Ascending aorta (tissue), 2 donors: Measurements from ENCODE around the gene ENPP3. TPM values are rescaled to one million over a fixed set of nuclear protein-coding genes. Genes with fewer than 3 reads are reported as not detected.

ENCODE experiments used
- DNase-seq, 2 donors: peaks; one replicate each; pipeline ENCODE4 v3.0.0-alpha.2; 2019; ENCODE audit warnings: low spot score in 2 of 2
- H3K27ac ChIP-seq, 2 donors: fragments of 200-600 bp; sonication (generic); one replicate each; pipeline ENCODE4 v1.5.1; 2016 to 2017; ENCODE audit warnings: mild to moderate bottlenecking in 1 of 2
- H3K27me3 ChIP-seq: fragments of 200-600 bp; sonication (generic); one replicate; pipeline ENCODE4 v1.5.1; 2017
- H3K36me3 ChIP-seq, 2 donors: fragments of 200-600 bp; sonication (generic); one replicate each; pipeline ENCODE4 v1.5.1; 2016
- H3K4me1 ChIP-seq, 2 donors: fragments of 200-600 bp; sonication (generic); one replicate each; pipeline ENCODE4 v1.5.1; 2016 to 2017; ENCODE audit warnings: mild to moderate bottlenecking in 1 of 2
- H3K4me3 ChIP-seq, 2 donors: fragments of 200-600 bp; sonication (generic); one replicate each; pipeline ENCODE4 v1.5.1; 2016 to 2017; ENCODE audit warnings: mild to moderate bottlenecking in 1 of 2
- H3K9me3 ChIP-seq, 2 donors: fragments of 200-600 bp; sonication (generic); one replicate each; pipeline ENCODE4 v1.5.1; 2016
- CTCF ChIP-seq, 3 experiments: fragments of 200-600 bp in 2 of 3; fragments of 450-650 bp in 1 of 3; sonication (generic) in 2 of 3; IDR thresholded peaks; one replicate each; pipeline ENCODE4 v1.5.1; 2016 to 2019; ENCODE audit warnings: antibody characterized with exemption in 3 of 3, mild to moderate bottlenecking in 1 of 3, moderate library complexity in 1 of 3
- intact Hi-C: fragments of 100-400 bp; cut with DNase I; formaldehyde crosslinking; loops from one replicate; pipeline ENCODE4 v1.15.1; 2023
- total RNA-seq: library from RNA; depleted of rRNA; stranded (reverse); fragments of >200 nt; gene quantifications from one replicate; pipeline ENCODE4 v1.1.0, GENCODE V29; 2016

The ENPP3 gene
- total RNA-seq, 1 donor from 2014 or later = not detected

GRCh38 chr6:131627724-131628682 is 9.1 kb upstream of the ENPP3 start, which contains the start of gene MED23:
Gene MED23 (minus strand): TSS chr6:131628242. CDS start chr6:131628049, 193 bp downstream.
- Histone ChIP-seq H3K27ac (peak within 1 kb of the TSS; percentile 68 to 72), H3K27me3 (no peaks in the 10 kb centered on the region), H3K4me3 (peak within 1 kb of the TSS; percentile 86 to 89), H3K4me1 (peaks cover 0 to 20% of the 10 kb centered on the region in 2 donors), H3K9me3 (no peaks in the 10 kb centered on the region), H3K36me3 (peaks cover 9 to 21% of the 10 kb centered on the region in 2 donors)
- DNase-seq = peak; percentile 67 to 96
- intact Hi-C loops = loop anchor here (5.0 to 10.0 kb wide), 2 partner anchors 179 to 867 kb away; partner anchors contain the start of gene ENPP1
- TF ChIP-seq CTCF (IDR thresholded peaks at IDR 0.05) = peak; percentile 81 to 99 (median 99)

- peaks cover 0 to 20% of the 10 kb centered on the region in 2 donors for H3K4me1 ChIP-seq
- H3K36me3 ChIP-seq = peaks cover 9 to 14% of the 10 kb centered on the region in 2 donors
- H3K27me3 ChIP-seq = no peaks in the 10 kb centered on the region
- no peaks in the 10 kb centered on the region for H3K9me3 ChIP-seq
- intact Hi-C loops = loop anchor here (5.0 to 10.0 kb wide), 2 partner anchors 179 to 866 kb away; partner anchors contain the start of gene ENPP1
- no peak for TF ChIP-seq CTCF (IDR thresholded peaks at IDR 0.05)
- H3K27ac ChIP-seq = peak overlapping the region in 1 of 2 donors; percentile 61
- H3K4me3 ChIP-seq = peak overlapping the region; percentile 86 to 89
- no peak for DNase-seq
Observed at GRCh38 chr6:131628726-131629125, 8.4 kb upstream of the ENPP3 start.

GRCh38 chr6:131629651-131630050 is 7.5 kb upstream of the ENPP3 start:
- H3K27me3 ChIP-seq = no peaks in the 10 kb centered on the region
- DNase-seq = no peak
- peak overlapping the region in 1 of 2 donors; percentile 43 for H3K4me3 ChIP-seq
- peaks cover 2 to 5% of the 10 kb centered on the region in 2 donors for H3K36me3 ChIP-seq
- peak overlapping the region; percentile 61 to 72 for H3K27ac ChIP-seq
- intact Hi-C loops = loop anchor here (5.0 to 10.0 kb wide), 2 partner anchors 178 to 865 kb away; partner anchors contain the start of gene ENPP1
- no peak for TF ChIP-seq CTCF (IDR thresholded peaks at IDR 0.05)
- H3K4me1 ChIP-seq = peaks cover 0 to 20% of the 10 kb centered on the region in 2 donors
- no peaks in the 10 kb centered on the region for H3K9me3 ChIP-seq

- no peak for DNase-seq
- Histone ChIP-seq H3K4me1 (peaks cover 0 to 20% of the 10 kb centered on the region in 2 donors), H3K9me3 (no peaks in the 10 kb centered on the region), H3K36me3 (no peaks in the 10 kb centered on the region), H3K27me3 (no peaks in the 10 kb centered on the region), H3K4me3 (no peak overlapping the region), H3K27ac (no peak overlapping the region)
- intact Hi-C loops = no loop called here
- no peak for TF ChIP-seq CTCF (IDR thresholded peaks at IDR 0.05)
Observed at GRCh38 chr6:131631625-131632289, 5.3 kb upstream of the ENPP3 start.
